Tongue (tissue), 2 donors: Measurements from ENCODE around the gene SLC41A3. TPM values are rescaled to one million over a fixed set of nuclear protein-coding genes. Genes with fewer than 3 reads are reported as not detected.
A peak's percentile ranks its signal among the peaks of the same experiment; 100 is the strongest.
"Not testable (repeated sequence)": the region's sequence is repeated elsewhere in the genome, so short reads cannot be mapped to it uniquely, and the experiment has no call there.

ENCODE experiments used
- DNase-seq: peaks from one replicate; pipeline ENCODE4 v3.0.0-alpha.2; 2015
- total RNA-seq: library from RNA; depleted of rRNA; stranded (reverse); fragments of >200 nt; gene quantifications from one replicate; pipeline ENCODE4 v1.2.3, GENCODE V29; 2014

SLC41A3 gene
- total RNA-seq, 1 donor from 2014 or later, result 68.9 TPM

- DNase-seq, result peak; percentile 96
These were observed 93.5 kb downstream of the SLC41A3 start for GRCh38 chr3:125990253-125990970.

GRCh38 chr3:125984951-125985350, 99.0 kb downstream of the SLC41A3 start:
- not testable (repeated sequence) for DNase-seq

GRCh38 chr3:125977104-125977503, 106.8 kb downstream of the SLC41A3 start:
- not testable (repeated sequence) for DNase-seq

- not testable (repeated sequence) for DNase-seq
These were observed 107.9 kb downstream of the SLC41A3 start for GRCh38 chr3:125976003-125976390.

GRCh38 chr3:125975245-125976002, 108.5 kb downstream of the SLC41A3 start:
- DNase-seq, result not testable (repeated sequence)

- peak; percentile 57 for DNase-seq
These were observed 111.7 kb downstream of the SLC41A3 start for GRCh38 chr3:125971997-125972944.

GRCh38 chr3:125968701-125969592, 115.0 kb downstream of the SLC41A3 start, which contains the start of gene ROPN1B:
Gene ROPN1B (plus strand): TSS chr3:125969178. CDS start chr3:125972055, 2,877 bp downstream.
- not testable (repeated sequence) for DNase-seq

GRCh38 chr3:125968121-125968520, 115.8 kb downstream of the SLC41A3 start:
- not testable (repeated sequence) for DNase-seq

GRCh38 chr3:125967156-125967555, 116.8 kb downstream of the SLC41A3 start:
- DNase-seq, result no peak

- DNase-seq, result no peak
These were observed 118.4 kb downstream of the SLC41A3 start for GRCh38 chr3:125965505-125965904.

- DNase-seq, result not testable (repeated sequence)
These were observed 120.1 kb downstream of the SLC41A3 start for GRCh38 chr3:125963834-125964233.

- no peak for DNase-seq
These were observed 122.7 kb downstream of the SLC41A3 start for GRCh38 chr3:125961289-125961589.

- DNase-seq, result no peak
These were observed 123.3 kb downstream of the SLC41A3 start for GRCh38 chr3:125960456-125961288.

GRCh38 chr3:125960066-125960424, 123.9 kb downstream of the SLC41A3 start:
- DNase-seq, result no peak

- no peak for DNase-seq
These were observed 124.4 kb downstream of the SLC41A3 start for GRCh38 chr3:125959317-125960065.

- DNase-seq, result no peak
These were observed 125.2 kb downstream of the SLC41A3 start for GRCh38 chr3:125958511-125959316.

GRCh38 chr3:125957674-125958510, 126.0 kb downstream of the SLC41A3 start:
- DNase-seq, result peak; percentile 28

GRCh38 chr3:125957020-125957419, 126.9 kb downstream of the SLC41A3 start:
- DNase-seq, result not testable (repeated sequence)
